Activated CD4-positive, alpha-beta T cell treated with anti-CD3 and anti-CD28 coated beads, Interleukin-2, amount 50 U/mL, for 1 hour (primary cell): ENCODE data around the gene FOXS1.
A peak's percentile ranks its signal among the peaks of the same experiment; 100 is the strongest.

ENCODE experiments used
- DNase-seq: peaks from one replicate; pipeline ENCODE4 v3.0.0-alpha.2; 2020

Gene FOXS1

DNA sequence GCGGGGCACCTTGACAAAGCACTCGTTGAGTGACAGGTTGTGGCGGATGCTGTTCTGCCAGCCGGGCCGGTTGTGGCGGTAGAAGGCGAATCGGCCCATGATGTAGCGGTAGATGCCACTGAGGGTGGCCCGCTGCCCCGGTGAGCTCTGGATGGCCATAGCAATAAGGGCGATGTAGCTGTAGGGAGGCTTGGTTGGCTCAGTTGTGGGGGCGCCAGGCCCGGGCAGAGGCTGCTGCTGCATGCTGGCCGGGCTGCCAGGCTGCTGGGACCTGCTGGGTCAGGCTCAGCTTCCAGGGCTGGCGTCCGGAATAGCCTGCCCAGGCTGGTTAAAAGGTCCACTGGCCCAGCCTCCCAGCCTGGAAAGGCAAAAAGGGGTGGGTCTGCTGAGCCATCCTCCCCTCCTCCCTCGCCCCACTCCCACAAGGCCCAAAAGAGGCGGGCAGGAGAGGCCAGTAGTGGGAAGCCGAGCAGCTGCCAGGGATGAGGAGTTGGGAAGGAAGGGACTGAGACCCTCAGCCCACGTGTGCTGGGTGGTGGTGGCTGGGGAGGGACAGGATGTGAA is at the start of gene FOXS1:
Gene FOXS1 (minus strand): TSS at position 305 of the 564 bp plus-strand sequence. CDS start 62 bp downstream, at position 243.
- DNase-seq, result no peak

DNA sequence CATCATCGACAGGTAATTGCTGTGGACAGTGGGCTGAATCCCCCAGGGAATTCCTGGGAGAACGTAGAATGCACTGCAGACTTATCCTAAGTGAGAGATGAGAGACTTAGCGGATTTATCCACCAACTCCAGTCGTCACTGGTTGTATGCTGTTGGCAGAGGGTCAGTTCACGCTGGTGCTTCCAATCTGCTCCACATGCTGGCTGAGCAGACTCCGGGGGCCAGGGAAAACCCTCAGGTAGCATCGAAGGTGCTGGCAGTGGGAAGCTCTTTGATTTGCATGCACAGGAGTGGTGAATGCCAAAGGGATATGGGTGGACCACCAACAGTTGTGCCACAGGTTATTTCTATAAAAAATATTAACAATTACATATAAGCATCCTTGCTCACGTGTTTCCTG is 45.2 kb upstream of the FOXS1 start:
- no peak for DNase-seq

GRCh38 chr20:31883829-31884228 is 38.4 kb upstream of the FOXS1 start:
- no peak for DNase-seq

GRCh38 chr20:31881945-31882344 is 36.5 kb upstream of the FOXS1 start:
- no peak for DNase-seq

- DNase-seq, result peak; percentile 71
Measured at GRCh38 chr20:31879143-31879987, 34.0 kb upstream of the FOXS1 start.

- DNase-seq, result no peak
Measured at GRCh38 chr20:31877684-31878083, 32.3 kb upstream of the FOXS1 start.

- DNase-seq, result no peak
Measured at GRCh38 chr20:31875671-31876070, 30.3 kb upstream of the FOXS1 start.

GRCh38 chr20:31872406-31872805 is 27.0 kb upstream of the FOXS1 start:
- DNase-seq, result no peak

DNA sequence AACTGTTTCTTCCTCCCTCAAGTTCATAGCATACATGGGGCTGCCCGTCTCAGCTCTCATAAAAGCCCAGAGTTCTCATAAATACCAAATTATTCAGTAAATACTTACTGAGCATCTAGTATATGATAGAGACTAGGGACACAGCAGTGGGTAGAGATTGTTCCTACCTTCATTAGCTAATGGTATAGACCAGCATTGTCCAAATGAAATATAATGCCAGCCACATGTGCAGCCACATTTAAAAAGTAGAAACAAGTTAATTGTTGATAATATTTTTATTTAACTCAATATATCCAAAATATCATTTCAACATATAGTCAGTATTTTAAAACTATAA is 26.2 kb upstream of the FOXS1 start:
- DNase-seq, result no peak

GRCh38 chr20:31870726-31871617 is 25.6 kb upstream of the FOXS1 start:
- no peak for DNase-seq

- no peak for DNase-seq
Measured at GRCh38 chr20:31869942-31870725, 24.7 kb upstream of the FOXS1 start, which contains the start of the genes DUSP15 and TTLL9. TSS of gene DUSP15 (minus strand) at chr20:31870527. CDS start at chr20:31870337, 190 bp downstream. TSS of gene TTLL9 (plus strand) at chr20:31870634. CDS start at chr20:31871127, 493 bp downstream.

DNA sequence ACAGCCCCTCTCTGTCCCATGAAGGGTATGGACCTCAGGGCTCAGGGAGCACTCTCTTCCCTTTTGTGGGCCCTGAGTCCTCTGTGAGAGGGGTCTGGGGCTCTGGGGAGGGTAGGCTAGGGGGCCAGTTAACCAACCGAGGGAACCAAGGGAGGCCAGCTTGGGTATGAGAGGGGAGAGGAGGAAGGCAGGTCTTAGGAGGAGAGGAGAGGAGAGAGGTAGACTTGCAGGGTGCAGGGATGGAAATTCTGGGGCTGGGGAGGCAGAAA is 24.2 kb upstream of the FOXS1 start:
- DNase-seq, result no peak

DNA sequence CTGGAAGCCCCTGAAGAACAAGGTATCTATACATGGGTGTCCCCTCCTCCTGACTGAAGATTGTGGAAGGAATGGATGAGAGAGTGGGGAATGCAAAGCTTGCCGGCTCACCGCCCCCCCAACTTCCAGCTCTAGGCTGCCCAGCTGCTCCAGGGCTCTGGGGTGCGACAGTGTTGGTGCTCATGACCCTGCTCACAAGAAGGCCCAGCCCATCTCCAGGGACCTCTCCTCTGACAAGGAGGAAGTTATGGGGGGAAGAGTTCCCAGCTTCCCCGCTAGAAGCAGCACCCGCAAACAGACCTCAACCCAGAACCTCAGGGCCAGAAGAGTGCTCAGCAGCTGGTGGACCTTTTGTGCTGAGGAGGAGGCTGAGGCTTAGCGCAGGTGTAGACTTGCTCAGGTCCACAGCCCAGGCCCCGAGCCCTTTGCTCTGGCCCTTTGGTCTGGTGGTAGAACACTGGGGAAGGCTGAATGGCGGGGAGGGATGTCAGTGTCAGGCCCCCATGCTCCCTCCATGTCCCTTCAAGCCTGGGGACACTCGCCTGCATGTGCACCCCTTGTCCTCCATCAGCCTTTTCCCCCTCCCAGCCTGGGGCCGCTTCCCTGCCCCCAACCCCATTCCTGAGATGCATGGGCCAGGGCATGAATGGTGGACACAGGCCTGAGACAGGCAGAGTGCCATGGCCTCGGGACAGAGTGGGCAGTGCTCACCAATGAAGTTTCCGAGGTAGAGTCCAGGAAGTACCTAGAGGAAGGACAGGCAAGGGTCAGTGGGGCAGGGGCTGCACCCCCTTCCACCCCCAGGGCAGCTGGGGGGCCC is 23.7 kb upstream of the FOXS1 start:
- no peak for DNase-seq

GRCh38 chr20:31866221-31866620 is 20.8 kb upstream of the FOXS1 start:
- DNase-seq, result no peak

- DNase-seq, result no peak
Measured at GRCh38 chr20:31864521-31865400, 19.4 kb upstream of the FOXS1 start.

GRCh38 chr20:31863296-31864085 is 18.1 kb upstream of the FOXS1 start:
- no peak for DNase-seq

GRCh38 chr20:31862506-31862905 is 17.1 kb upstream of the FOXS1 start:
- DNase-seq, result no peak

DNA sequence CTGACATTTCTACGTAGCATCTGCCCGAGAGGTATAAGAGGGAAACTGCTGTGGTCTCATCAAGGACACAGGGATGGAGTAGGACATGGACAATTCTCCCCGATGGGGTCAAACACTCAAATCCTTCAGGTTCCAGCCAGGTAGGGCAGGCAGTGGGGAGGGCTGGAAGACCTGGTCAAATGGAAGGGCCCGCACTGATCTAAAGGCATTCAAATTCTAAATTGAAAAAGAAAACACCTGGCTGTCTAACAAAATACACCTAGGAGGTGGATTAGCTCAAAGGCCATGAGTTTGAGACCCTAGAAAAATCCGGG is 16.7 kb upstream of the FOXS1 start:
- DNase-seq, result no peak

DNA sequence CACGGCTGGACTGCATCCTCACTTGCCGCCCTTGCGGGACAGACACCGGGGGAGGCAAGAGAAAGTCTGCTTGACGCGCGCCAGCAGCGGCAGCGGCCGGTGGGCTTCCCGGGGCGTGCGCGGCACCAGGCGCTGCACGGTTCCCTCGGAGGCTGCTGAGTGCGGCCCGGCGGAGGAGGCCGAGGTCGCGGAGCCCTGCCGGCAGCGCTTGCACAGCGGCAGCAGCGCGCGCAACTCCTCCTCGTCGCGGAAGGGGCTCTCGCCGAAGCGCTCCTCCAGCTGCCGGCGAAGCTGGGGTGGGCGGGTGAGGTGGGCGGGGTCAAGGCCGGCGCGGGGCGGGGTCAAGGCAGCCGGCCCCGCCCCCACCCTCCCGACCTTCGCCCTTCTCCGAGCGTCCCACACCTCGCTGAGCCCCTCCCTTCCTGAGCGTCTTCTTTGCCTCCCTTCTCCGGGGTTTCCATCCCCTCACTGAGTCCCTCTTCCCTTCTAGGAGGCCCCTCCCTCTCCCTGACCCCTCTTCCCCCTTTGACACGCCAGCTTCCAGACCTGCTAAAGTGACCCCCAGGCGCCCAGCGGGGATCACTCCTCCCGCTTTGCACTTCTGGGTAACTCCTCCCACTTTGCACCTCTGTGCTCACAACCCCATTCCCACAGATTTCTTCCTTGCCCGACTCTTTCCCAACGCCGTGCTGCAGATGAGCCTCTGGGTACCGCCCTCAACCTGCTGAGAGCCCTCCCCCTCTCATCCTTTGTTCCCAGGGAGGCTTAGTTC is 16.2 kb upstream of the FOXS1 start:
- peak; percentile 61 for DNase-seq

GRCh38 chr20:31861135-31861384 is 15.7 kb upstream of the FOXS1 start:
- no peak for DNase-seq
